Measurements from ENCODE around the gene HDAC9. TPM values are rescaled to one million over a fixed set of nuclear protein-coding genes. Genes with fewer than 3 reads are reported as not detected.

The HDAC9 gene
- total RNA-seq, 1 donor from 2014 or later: 27.6 TPM

- intact Hi-C loops (cut with DNase I): no loop called here
- DNase-seq (ENCODE audit: low spot score) (no peak), ATAC-seq (no peak)
Observed at GRCh38 chr7:18626086-18626485, 130.5 kb downstream of the HDAC9 start.

- intact Hi-C loops (cut with DNase I): no loop called here
- DNase-seq (ENCODE audit: low spot score): no peak
- ATAC-seq: no peak
Observed at GRCh38 chr7:18626717-18627116, 131.2 kb downstream of the HDAC9 start.

- no peak for DNase-seq (ENCODE audit: low spot score)
- intact Hi-C loops (cut with DNase I): no loop called here
- ATAC-seq: no peak
Observed at GRCh38 chr7:18637516-18637915, 142.0 kb downstream of the HDAC9 start.

DNA sequence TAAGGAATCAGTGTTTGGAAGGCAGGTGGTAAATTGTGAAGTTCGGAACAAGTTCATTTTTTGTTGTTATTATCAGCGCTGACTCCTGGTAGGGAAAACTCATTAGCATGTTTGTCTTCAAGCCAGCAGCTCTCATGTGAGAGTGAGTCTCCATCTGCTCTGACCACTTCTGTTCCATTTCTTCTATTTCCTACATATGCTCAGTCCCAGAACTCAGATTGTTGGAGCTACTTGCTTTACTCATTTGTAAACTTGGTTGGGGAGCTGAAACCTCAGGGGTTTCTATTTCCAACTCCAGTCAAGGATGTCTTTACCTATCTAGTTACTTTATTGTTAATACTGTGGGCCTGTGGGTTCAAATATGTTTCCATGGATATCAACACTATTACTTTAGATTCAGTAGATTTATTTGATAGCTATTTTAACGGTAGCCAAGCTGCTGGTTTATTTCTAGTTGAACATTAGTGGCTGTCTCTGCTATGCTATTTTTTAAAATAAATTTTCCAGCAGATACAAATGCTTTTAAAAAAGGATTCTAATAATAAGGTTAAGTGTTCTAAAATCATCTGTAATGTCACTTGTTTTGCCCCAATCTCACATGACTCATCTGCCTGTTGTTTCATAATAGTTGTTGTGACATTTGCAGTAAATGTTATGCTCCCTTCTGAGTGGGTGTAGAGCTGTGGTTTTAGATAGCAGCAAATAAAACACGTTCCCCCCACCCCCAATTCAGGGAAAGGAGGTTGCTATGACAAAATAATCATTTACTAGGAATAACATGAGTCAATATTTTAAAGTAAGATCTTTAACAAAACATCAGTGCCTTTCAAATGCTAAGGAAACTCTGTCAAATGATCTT is 143.3 kb downstream of the HDAC9 start:
- intact Hi-C loops (cut with DNase I): no loop called here
- DNase-seq (ENCODE audit: low spot score) (no peak), ATAC-seq (peak; percentile 87)

- intact Hi-C loops (cut with DNase I): no loop called here
- ATAC-seq: no peak
Observed at GRCh38 chr7:18639711-18640110, 144.2 kb downstream of the HDAC9 start.

DNA sequence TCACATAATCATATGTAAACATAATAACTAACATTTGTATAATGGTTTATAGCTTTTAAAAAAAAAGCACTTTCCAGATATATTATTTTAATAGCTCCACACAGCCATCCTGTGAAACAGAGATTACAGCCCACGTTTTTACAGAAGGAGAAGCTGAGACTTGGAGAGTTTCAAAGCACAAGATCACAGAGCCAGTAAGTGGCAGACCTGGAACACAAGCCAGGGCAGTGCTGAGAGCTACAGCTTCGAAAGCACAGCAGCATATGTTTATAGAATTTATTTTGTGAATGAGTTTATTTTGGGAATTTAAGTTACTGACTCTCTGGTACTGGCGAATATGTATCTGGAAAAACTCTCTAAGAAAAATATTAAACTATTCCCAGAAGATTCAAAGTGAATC is 149.4 kb downstream of the HDAC9 start:
- DNase-seq (ENCODE audit: low spot score) (no peak), ATAC-seq (peak; percentile 41)
- intact Hi-C loops (cut with DNase I): no loop called here

More at GRCh38 chr7:18639711-18640110, 144.2 kb downstream of the HDAC9 start:
- no peak for DNase-seq (ENCODE audit: low spot score)

DNA sequence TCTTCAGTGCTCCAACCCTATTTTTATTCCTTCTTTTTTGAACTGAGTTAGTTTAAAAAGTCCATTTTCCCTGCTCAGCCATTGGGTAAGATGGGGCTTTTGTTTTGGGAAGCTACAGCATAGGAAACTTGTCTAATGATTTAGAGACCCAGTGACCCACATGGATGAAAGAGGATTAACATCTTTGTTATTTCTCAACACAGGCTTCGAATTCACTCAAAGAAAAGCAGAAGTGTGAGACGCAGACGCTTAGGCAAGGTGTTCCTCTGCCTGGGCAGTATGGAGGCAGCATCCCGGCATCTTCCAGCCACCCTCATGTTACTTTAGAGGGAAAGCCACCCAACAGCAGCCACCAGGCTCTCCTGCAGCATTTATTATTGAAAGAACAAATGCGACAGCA is 152.0 kb downstream of the HDAC9 start:
- DNase-seq (ENCODE audit: low spot score) (no peak), ATAC-seq (no peak)
- intact Hi-C loops (cut with DNase I): no loop called here

DNA sequence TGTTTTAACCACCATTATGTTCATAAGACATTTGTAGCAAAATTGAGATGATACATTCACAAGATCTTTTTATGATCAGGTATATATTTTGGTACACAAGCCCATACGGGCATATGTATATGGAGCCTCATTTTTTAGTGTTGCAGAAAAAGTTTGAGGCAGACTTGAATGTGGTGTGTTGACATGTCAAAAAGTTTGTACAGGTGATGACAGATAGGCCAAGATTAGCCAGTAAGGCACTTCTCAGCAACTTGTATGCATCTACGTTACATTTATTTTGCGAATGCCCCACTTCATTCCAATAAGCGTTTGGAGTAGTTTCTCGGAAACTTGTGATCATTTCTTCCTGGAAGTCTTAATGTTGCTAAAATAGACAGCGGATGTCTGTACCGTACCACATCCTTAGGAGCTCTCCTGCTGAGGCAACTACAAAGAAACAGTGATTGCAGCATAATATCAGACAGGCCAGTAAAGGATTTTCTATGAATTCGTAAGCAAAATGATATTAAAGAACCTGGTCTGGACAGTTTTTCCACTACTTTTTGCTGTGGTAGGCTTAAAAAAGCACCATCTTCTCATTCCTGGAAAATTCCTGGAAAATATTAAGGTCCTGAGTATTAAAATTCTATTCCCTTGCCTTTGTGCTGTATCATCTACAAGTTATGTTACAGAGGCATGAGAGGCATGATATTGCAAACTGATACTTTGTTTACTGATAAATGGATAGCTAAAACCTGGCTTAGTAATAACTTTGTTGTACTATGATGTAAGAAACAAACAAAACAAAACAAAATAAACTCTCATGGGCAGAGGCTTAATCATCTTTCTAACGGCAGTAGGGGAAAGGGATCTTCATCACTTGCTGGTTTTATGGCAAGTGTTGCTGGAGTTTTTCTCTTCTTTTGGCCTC is 153.6 kb downstream of the HDAC9 start:
- DNase-seq (ENCODE audit: low spot score) (no peak), ATAC-seq (no peak)

DNA sequence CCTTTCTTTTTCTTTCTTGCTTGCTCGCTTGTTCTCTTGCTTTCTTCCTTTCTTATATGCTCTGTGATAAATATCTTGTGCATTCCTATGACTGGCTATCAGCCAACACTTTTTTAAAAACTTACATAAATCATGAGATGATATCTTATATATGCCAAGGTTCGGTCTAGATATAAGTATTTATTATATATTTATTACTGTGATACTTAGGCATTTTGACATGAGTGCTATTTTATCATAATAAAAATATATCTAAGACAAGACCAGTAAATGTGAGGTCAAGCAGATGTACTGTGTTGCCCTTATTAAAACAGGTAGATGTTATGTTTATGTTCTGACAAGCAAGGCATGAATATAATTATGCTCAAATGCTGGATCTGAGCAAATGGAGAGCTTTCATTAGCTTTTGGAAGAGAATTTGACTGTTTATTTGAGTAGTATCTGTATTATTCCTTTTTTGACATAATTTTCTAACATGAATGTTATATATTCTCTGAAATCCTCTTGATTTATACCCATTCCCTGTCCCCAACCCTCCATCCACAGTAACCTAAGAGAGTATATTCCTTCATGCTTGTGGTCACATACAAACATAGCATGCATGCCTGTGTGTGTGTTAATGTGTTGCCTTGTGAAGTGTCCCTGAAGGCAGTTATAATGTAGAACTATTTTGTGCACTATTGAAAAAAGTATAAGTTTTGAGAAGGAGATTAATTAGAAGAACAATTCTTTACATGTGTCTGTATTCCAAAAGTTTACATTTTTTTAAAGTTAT is 158.0 kb downstream of the HDAC9 start:
- no peak for ATAC-seq
- DNase-seq (ENCODE audit: low spot score): no peak
- intact Hi-C loops (cut with DNase I): no loop called here

More for the DNA sequence above, 153.6 kb downstream of the HDAC9 start:
- intact Hi-C loops (cut with DNase I): no loop called here

DNA sequence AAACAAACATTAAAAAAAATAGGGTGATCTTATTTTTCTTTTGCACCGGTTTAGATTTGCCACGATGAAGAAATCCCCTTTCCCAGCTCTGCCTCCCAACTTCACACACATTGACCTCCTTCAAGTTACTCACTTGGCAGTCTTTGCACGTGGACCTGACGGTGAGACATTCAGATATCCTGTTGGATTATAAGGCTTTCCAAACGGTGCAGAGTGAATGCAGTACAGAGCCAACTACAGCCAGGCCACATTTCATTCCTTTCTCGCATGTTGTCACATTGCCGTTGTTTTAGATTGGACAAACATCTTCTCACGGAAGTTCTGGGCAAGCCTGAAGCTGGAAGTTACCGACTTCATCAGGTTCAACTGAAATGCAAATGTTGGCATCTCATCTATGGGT is 159.2 kb downstream of the HDAC9 start:
- intact Hi-C loops (cut with DNase I): no loop called here
- DNase-seq (ENCODE audit: low spot score) (no peak), ATAC-seq (no peak)

DNA sequence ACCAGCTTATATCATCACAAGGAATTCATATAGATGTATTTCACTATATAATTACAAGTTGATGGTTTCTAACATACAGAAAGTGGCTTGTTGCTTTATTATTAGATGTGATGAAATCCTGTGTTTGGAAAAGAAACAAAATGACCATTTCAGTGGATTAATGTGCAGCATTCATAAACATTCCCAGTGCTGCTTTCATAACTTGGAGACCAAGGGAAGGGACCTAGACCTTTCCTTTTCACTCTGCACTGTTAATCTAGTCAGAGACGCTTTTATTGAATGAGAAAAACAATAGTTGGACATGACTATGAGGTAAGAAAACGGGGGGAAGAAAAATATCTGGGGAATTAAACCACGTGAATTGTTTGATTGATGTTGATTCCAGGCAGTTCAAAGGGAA is 160.0 kb downstream of the HDAC9 start:
- DNase-seq (ENCODE audit: low spot score) (no peak), ATAC-seq (no peak)
- intact Hi-C loops (cut with DNase I): no loop called here

GRCh38 chr7:18655912-18656311 is 160.4 kb downstream of the HDAC9 start:
- DNase-seq (ENCODE audit: low spot score) (no peak), ATAC-seq (no peak)
- intact Hi-C loops (cut with DNase I): no loop called here

DNA sequence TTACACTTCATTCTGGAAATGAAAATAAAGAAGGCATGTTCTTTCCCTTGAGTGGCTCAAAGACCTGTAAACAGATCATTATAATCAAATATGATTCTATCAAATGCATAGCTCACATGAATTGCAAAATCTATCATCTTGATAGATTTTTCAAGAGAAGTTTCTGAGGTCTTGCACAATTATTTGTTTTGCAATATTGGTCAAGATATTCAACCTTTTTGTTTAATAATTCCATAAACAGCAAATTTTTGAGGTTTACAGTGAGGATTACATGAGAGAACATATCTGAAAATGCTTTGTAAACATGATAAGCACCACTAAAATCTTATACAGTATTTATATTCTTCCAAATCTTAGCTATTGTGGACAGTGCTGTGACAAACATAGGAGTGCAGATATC is 160.8 kb downstream of the HDAC9 start:
- DNase-seq (ENCODE audit: low spot score) (no peak), ATAC-seq (no peak)
- intact Hi-C loops (cut with DNase I): no loop called here

- intact Hi-C loops (cut with DNase I): no loop called here
- DNase-seq (ENCODE audit: low spot score) (no peak), ATAC-seq (no peak)
Observed at GRCh38 chr7:18659746-18660145, 164.2 kb downstream of the HDAC9 start.

DNA sequence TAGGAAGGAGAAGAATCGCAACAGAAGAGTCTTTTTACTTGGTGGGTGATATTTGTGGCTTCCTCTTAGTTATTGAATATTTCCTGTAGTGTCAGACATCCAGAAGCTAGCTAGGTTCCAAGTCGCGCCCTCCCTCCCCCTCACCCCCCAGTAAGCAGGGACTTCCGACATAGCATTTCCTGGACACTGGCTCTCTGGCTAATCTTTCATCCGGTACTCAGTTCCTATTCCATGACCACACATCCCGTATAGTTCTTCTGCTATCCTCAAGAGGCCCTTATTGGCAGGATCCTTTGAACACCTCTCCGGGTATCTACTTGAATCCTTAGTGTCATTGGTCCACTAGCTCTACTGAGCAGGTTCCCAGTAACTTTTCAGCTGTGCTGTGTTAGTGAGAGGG is 167.8 kb downstream of the HDAC9 start:
- ATAC-seq (no peak), DNase-seq (ENCODE audit: low spot score) (no peak)
- intact Hi-C loops (cut with DNase I): no loop called here

DNA sequence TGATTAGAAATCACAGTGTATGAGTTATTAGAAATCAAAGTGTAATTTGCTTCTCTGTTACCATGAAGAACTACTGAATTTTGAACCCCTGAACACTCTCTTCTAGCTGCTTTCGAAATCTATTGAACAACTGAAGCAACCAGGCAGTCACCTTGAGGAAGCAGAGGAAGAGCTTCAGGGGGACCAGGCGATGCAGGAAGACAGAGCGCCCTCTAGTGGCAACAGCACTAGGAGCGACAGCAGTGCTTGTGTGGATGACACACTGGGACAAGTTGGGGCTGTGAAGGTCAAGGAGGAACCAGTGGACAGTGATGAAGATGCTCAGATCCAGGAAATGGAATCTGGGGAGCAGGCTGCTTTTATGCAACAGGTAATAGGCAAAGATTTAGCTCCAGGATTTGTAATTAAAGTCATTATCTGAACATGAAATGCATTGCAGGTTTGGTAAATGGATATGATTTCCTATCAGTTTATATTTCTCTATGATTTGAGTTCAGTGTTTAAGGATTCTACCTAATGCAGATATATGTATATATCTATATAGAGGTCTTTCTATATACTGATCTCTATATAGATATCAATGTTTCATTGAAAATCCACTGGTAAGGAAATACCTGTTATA is 170.7 kb downstream of the HDAC9 start:
- DNase-seq (ENCODE audit: low spot score): peak; percentile 92
- peak; percentile 84 for ATAC-seq
- intact Hi-C loops (cut with DNase I): no loop called here

GRCh38 chr7:18667466-18667865 is 171.9 kb downstream of the HDAC9 start:
- no peak for DNase-seq (ENCODE audit: low spot score)
- intact Hi-C loops (cut with DNase I): no loop called here
- ATAC-seq: peak; percentile 48

- ATAC-seq: no peak
- no peak for DNase-seq (ENCODE audit: low spot score)
- intact Hi-C loops (cut with DNase I): no loop called here
Observed at GRCh38 chr7:18671176-18671575, 175.6 kb downstream of the HDAC9 start.

DNA sequence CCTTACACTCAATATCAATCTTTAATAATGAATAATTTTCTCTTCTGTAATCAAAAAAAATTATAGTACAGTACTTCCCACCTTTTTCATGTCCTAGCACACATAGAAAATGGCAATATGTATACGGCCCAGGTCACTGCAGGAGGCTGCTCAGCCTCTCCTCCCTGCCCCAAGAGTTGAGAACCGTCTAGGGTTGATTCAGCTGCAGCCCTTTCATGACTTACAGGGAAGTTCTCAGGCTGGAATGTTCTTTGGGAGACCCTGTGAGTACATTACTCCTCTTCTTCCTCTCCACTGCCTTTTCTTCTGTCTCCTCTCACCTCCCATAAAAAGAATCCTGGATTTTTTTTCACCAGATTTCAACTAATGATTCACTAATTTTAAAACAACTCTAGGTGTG is 180.0 kb downstream of the HDAC9 start:
- DNase-seq (ENCODE audit: low spot score) (no peak), ATAC-seq (no peak)
- intact Hi-C loops (cut with DNase I): no loop called here
